ENCODE measurements around the gene KEAP1. TPM values are rescaled to one million over a fixed set of nuclear protein-coding genes. Genes with fewer than 3 reads are reported as not detected.
"Not testable (repeated sequence)": the region's sequence is repeated elsewhere in the genome, so short reads cannot be mapped to it uniquely, and the experiment has no call there.

The KEAP1 gene
- total RNA-seq, 1 experiment from 2014 or later, result 21.8 TPM

GRCh38 chr19:10464456-10464855 lies 38.7 kb downstream of the KEAP1 start:
- no peak for DNase-seq (ENCODE audit: low read depth, low spot score)
- in situ Hi-C loops (cut with HindIII; ENCODE audit: low pct_unique_long_range_greater_than_20kb, low sequenced_read_pairs), result no loop called here

- in situ Hi-C loops (cut with HindIII; ENCODE audit: low pct_unique_long_range_greater_than_20kb, low sequenced_read_pairs), result no loop called here
- DNase-seq (ENCODE audit: low read depth, low spot score), result no peak
Measured at GRCh38 chr19:10462557-10462956, 40.6 kb downstream of the KEAP1 start.

GRCh38 chr19:10462042-10462441 lies 41.1 kb downstream of the KEAP1 start:
- in situ Hi-C loops (cut with HindIII; ENCODE audit: low pct_unique_long_range_greater_than_20kb, low sequenced_read_pairs); DNase-seq (ENCODE audit: low read depth, low spot score): not testable (repeated sequence)

GRCh38 chr19:10461047-10461949 lies 41.9 kb downstream of the KEAP1 start:
- in situ Hi-C loops (cut with HindIII; ENCODE audit: low pct_unique_long_range_greater_than_20kb, low sequenced_read_pairs), result no loop called here
- DNase-seq (ENCODE audit: low read depth, low spot score), result peak; percentile 89

GRCh38 chr19:10460714-10461046 lies 42.5 kb downstream of the KEAP1 start:
- DNase-seq (ENCODE audit: low read depth, low spot score), result no peak
- in situ Hi-C loops (cut with HindIII; ENCODE audit: low pct_unique_long_range_greater_than_20kb, low sequenced_read_pairs), result no loop called here

- DNase-seq (ENCODE audit: low read depth, low spot score); in situ Hi-C loops (cut with HindIII; ENCODE audit: low pct_unique_long_range_greater_than_20kb, low sequenced_read_pairs): not testable (repeated sequence)
Measured at GRCh38 chr19:10458733-10459132, 44.4 kb downstream of the KEAP1 start.

GRCh38 chr19:10454267-10454666 lies 48.9 kb downstream of the KEAP1 start:
- DNase-seq (ENCODE audit: low read depth, low spot score), result peak; percentile 77
- in situ Hi-C loops (cut with HindIII; ENCODE audit: low pct_unique_long_range_greater_than_20kb, low sequenced_read_pairs), result no loop called here

DNA sequence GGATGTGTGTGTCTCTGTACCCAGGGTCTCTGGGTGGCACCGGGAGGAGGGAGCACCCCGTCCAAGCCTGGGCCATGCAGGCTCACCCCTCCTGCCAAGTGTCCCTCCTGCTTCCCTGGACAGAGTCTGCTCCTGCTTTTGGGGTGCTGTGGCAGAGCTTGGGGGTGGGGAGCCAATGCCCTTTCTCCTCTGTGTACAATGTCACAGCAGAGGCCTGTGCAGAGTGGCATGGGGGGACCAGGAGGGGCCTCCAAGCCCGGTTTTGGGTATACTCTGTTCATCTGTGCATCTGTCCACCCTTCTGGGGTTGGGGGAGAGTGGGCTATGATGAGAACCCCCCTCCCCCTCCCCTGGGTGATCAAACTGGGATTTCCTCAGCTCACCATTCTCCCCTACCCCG lies 49.3 kb downstream of the KEAP1 start:
- in situ Hi-C loops (cut with HindIII; ENCODE audit: low pct_unique_long_range_greater_than_20kb, low sequenced_read_pairs), result no loop called here
- no peak for DNase-seq (ENCODE audit: low read depth, low spot score)

- DNase-seq (ENCODE audit: low read depth, low spot score), result no peak
- in situ Hi-C loops (cut with HindIII; ENCODE audit: low pct_unique_long_range_greater_than_20kb, low sequenced_read_pairs), result no loop called here
Measured at GRCh38 chr19:10452726-10453618, 50.2 kb downstream of the KEAP1 start.

DNA sequence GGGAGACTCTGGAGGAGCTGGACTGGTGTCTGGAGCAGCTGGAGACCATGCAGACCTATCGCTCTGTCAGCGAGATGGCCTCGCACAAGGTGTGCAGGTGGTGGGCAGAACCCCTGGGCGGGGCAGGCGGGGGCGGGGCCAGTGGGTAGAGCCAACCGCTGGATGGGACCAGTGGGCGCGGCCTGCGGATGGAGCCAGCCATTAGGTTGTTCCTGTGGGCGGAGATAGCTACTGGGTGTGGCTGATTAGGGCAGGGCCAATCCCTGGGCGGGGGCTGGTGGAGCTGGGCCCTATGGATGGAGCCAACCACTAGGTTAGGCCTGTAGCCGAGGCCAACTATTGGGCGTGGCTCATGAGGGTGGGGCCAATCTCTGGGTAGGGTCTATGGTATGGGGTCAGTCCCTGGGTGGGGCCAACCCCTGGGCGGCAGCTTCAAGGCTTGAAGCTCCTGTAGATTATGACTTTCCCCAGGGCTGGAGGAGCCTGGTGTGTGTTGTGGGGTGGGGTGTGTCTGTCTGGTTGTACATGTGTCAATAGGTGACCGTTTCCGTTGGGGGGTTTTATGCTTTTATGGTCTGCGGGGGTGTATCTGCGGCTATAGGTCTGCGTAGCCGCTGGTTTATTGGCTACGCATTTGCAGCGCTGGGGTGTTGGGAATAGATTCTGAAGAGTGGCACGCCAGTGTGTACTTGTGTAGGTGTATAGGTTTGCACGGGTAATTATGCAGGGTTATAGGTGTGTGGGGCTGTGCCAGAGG lies 52.1 kb downstream of the KEAP1 start:
- peak; percentile 53 for DNase-seq (ENCODE audit: low read depth, low spot score)
- in situ Hi-C loops (cut with HindIII; ENCODE audit: low pct_unique_long_range_greater_than_20kb, low sequenced_read_pairs), result no loop called here

DNA sequence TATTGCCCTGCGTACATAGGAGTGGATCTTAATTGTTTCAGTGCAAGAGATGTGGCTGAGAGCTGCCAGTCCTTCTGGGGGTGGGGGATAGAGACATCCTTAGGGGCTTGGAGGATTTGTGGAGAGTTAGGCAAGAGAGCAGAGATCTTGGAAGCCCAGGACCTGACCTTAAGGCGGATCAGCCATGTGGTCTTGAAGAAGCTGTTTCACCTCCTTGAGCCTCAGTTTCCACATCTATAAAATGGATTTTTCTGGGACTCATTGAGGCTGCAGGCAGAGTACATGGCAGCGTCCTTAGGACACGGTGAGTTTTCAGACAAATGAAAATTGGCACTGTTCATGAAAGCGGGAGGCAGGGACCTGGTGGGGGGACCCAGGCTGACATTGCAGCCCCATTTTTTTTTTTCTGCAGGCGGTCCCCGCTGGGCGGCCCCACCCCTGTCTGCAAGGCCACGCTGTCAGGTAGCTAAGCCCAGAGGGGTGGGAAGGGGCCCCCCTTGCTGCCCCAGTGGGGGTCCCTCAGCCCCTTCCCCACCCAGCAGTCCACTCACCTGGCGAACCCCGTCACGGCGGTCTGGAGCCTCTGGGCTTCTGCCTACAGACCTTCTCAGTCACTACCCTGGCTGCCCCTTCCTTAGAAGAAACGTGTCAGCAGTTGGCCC lies 52.8 kb downstream of the KEAP1 start:
- DNase-seq (ENCODE audit: low read depth, low spot score), result no peak
- in situ Hi-C loops (cut with HindIII; ENCODE audit: low pct_unique_long_range_greater_than_20kb, low sequenced_read_pairs), result no loop called here

- in situ Hi-C loops (cut with HindIII; ENCODE audit: low pct_unique_long_range_greater_than_20kb, low sequenced_read_pairs), result no loop called here
- DNase-seq (ENCODE audit: low read depth, low spot score), result no peak
Measured at GRCh38 chr19:10449037-10449436, 54.1 kb downstream of the KEAP1 start.

- no peak for DNase-seq (ENCODE audit: low read depth, low spot score)
- in situ Hi-C loops (cut with HindIII; ENCODE audit: low pct_unique_long_range_greater_than_20kb, low sequenced_read_pairs), result no loop called here
Measured at GRCh38 chr19:10442698-10443097, 60.5 kb downstream of the KEAP1 start.

GRCh38 chr19:10439588-10439987 lies 63.6 kb downstream of the KEAP1 start:
- in situ Hi-C loops (cut with HindIII; ENCODE audit: low pct_unique_long_range_greater_than_20kb, low sequenced_read_pairs), result no loop called here
- DNase-seq (ENCODE audit: low read depth, low spot score), result no peak
